GM12878 (cell line): ENCODE results near the gene CHFR. TPM values are rescaled to one million over a fixed set of nuclear protein-coding genes. Genes with fewer than 3 reads are reported as not detected.

ENCODE experiments used
- ATAC-seq: fragments of 200-7000 bp; cut with Tn5 transposase; 3 replicates; pipeline ENCODE4 v1.9.1; 2020; ENCODE audit warnings: mild to moderate bottlenecking, moderate library complexity
- BruUV-seq: library from RNA; stranded (reverse); fragments of 400-500 nt; replicated peaks from 2 replicates; lab custom pipeline; 2021; lab: Mats Ljungman, UMichigan
- CTCF ChIA-PET: fragments of 300-600 bp; sonication (Branson Sonifier 250); formaldehyde crosslinking; extraction: SDS; loops from one replicate; lab custom pipeline; 2021; ENCODE audit warnings: inconsistent platforms; lab: Yijun Ruan, JAX
- POLR2A ChIA-PET: fragments of 350-600 bp; formaldehyde crosslinking; extraction: SDS; loops from one replicate; lab custom pipeline; 2021; ENCODE audit warnings: inconsistent platforms; lab: Charles Lee
- RAD21 ChIA-PET: fragments of 300-600 bp; sonication (Branson Sonifier 250); formaldehyde crosslinking; loops from one replicate; lab custom pipeline; 2023; ENCODE audit warnings: antibody characterized with exemption; ENCODE audit not compliant: unreplicated experiment; lab: Charles Lee
- SMC1A ChIA-PET: fragments of 300-600 bp; sonication (Branson Sonifier 250); formaldehyde crosslinking; loops from one replicate; lab custom pipeline; 2023; ENCODE audit not compliant: unreplicated experiment, uncharacterized antibody; lab: Charles Lee
- DNase-seq: peaks from one replicate; pipeline ENCODE4 v3.0.0-alpha.2; 2011; ENCODE audit warnings: low read depth, low spot score
- FAIRE-seq: peaks from 3 replicates; lab custom pipeline; 2011; peaks lifted over from hg19 to GRCh38; lab: Jason Lieb, UNC
- H2AFZ ChIP-seq: 2 replicates; pipeline ENCODE4 v1.6.0; 2011; ENCODE audit warnings: low read depth, low read length, control low read depth; ENCODE audit not compliant: control insufficient read depth
- H3K27ac ChIP-seq: 2 replicates; pipeline ENCODE4 v1.5.1; 2011; ENCODE audit warnings: control low read depth; ENCODE audit not compliant: control insufficient read depth, insufficient read depth
- H3K27me3 ChIP-seq, 2 experiments: replicated peaks in 1 of 2; 2 replicates each; pipeline versions ENCODE4 v1.6.0 to v1.6.1; 2011; ENCODE audit warnings: low read length in 1 of 2; ENCODE audit not compliant: control insufficient read depth in 2 of 2, insufficient read depth in 2 of 2
- H3K36me3 ChIP-seq, 2 experiments: 2 replicates each; pipeline ENCODE4 v1.5.1; 2011; ENCODE audit warnings: low read length in 1 of 2; ENCODE audit not compliant: control insufficient read depth in 2 of 2, insufficient read depth in 2 of 2
- H3K4me1 ChIP-seq: 2 replicates; pipeline ENCODE4 v1.6.1; 2011; ENCODE audit warnings: mild to moderate bottlenecking, low read length, moderate library complexity, mixed read lengths; ENCODE audit not compliant: control insufficient read depth, insufficient read depth
- H3K4me2 ChIP-seq: 2 replicates; pipeline ENCODE4 v1.6.0; 2011; ENCODE audit warnings: control low read depth; ENCODE audit not compliant: control insufficient read depth, insufficient read depth
- H3K4me3 ChIP-seq: fragments of 200-600 bp; sonication (generic); 2 replicates; pipeline ENCODE4 v1.5.1; 2016
- H3K79me2 ChIP-seq: 2 replicates; pipeline ENCODE4 v1.6.0; 2011; ENCODE audit warnings: low read length; ENCODE audit not compliant: control insufficient read depth, insufficient read depth
- H3K9ac ChIP-seq: 2 replicates; pipeline ENCODE4 v1.8.0; 2011; ENCODE audit warnings: low read length, control low read depth, mixed read lengths; ENCODE audit not compliant: control insufficient read depth, insufficient read depth
- H3K9me3 ChIP-seq: replicated peaks from 3 replicates; pipeline ENCODE4 v1.5.1; 2011; ENCODE audit warnings: mild to moderate bottlenecking, low read length; ENCODE audit not compliant: control insufficient read depth, insufficient read depth
- H4K20me1 ChIP-seq: 2 replicates; pipeline ENCODE4 v1.6.0; 2011; ENCODE audit not compliant: control insufficient read depth, insufficient read depth
- ASH2L ChIP-seq: fragments of 300-600, 200-600 bp; sonication (generic); IDR thresholded peaks from 2 replicates; pipeline ENCODE4 v1.6.1; 2017; ENCODE audit warnings: low read depth, mild to moderate bottlenecking, borderline replicate concordance
- E2F8 ChIP-seq: fragments of 450-650 bp; IDR thresholded peaks from 2 replicates; pipeline ENCODE4 v1.6.1; 2018; ENCODE audit warnings: mild to moderate bottlenecking, low read depth, moderate library complexity; ENCODE audit not compliant: partially characterized antibody
- MLLT1 ChIP-seq: fragments of 450-650 bp; IDR thresholded peaks from 2 replicates; pipeline ENCODE4 v1.6.1; 2016; ENCODE audit warnings: mild to moderate bottlenecking
- TCF12 ChIP-seq: IDR thresholded peaks from 2 replicates; pipeline ENCODE4 v1.6.1; 2011; ENCODE audit warnings: low read depth, mild to moderate bottlenecking, low read length
- ZNF274 ChIP-seq: IDR thresholded peaks from one replicate; pipeline ENCODE4 v1.8.0; 2011; ENCODE audit not compliant: insufficient read length, insufficient read depth
- WGBS: methylation state at CpG from one replicate; pipeline ENCODE4 v1.1.6; 2016; ENCODE audit warnings: low lambda C conversion rate; ENCODE audit not compliant: insufficient replicate concordance, insufficient coverage; ENCODE audit errors: missing lambda C conversion rate; 5-methylcytosine and 5-hydroxymethylcytosine counted together
- in situ Hi-C: fragments of 300-500 bp; cut with MboI; formaldehyde crosslinking; loops from 9 replicates; pipeline ENCODE4 v1.14.3; 2018; ENCODE audit warnings: mixed read lengths
- intact Hi-C: fragments of 100-400 bp; cut with micrococcal nuclease; formaldehyde crosslinking; loops from one replicate; pipeline ENCODE4 v1.14.2; 2022; ENCODE audit not compliant: unreplicated experiment
- polyA plus RNA-seq, 11 experiments: library from polyadenylated mRNA; depleted of rRNA in 4 of 11; unstranded in 6 of 11; stranded (reverse) in 5 of 11; fragments of >200 nt; fragmentation: Nextera tagmentation in 4 of 11; fragmentation: Illumina TruSeq in 1 of 11; extraction: Ambion mirVana in 4 of 11; extraction: Trizol in 1 of 11; gene quantifications; 1 replicate in 1 of 11; 2 replicates in 10 of 11; pipeline versions ENCODE4 v1.2.1 to v1.2.3, GENCODE V29; 2011 to 2016; ENCODE audit warnings: inconsistent platforms in 2 of 11, missing spikeins in 2 of 11, low read depth in 1 of 11
- total RNA-seq, 4 experiments: library from RNA; depleted of rRNA in 3 of 4; stranded (reverse); fragments of >200 nt in 3 of 4; fragmentation: Illumina TruSeq in 1 of 4; extraction: Trizol in 1 of 4; gene quantifications; 2 replicates each; pipeline versions ENCODE4 v1.2.1 to v1.2.3, GENCODE V29; 2013 to 2021

CHFR gene
- total and polyA plus RNA-seq, 10 of the 15 experiments (the other 5 are each of a cell fraction or from before 2014, with no cell fraction given), result 1.1 to 49.4 (median 34.4) TPM

- Histone ChIP-seq H3K79me2 (no peaks in the 10 kb centered on the region), H2AFZ (no peak overlapping the region), H3K4me2 (no peak overlapping the region), H3K4me1 (no peaks in the 10 kb centered on the region), H3K36me3 (peaks cover 1 to 3% of the 10 kb centered on the region in 2 experiments; a peak in 3 of 4 replicates), H3K9me3 (no peaks in the 10 kb centered on the region), H3K27ac (no peak overlapping the region), H3K9ac (no peak overlapping the region), H4K20me1 (no peaks in the 10 kb centered on the region), H3K27me3 (no peaks in the 10 kb centered on the region), H3K4me3 (no peak overlapping the region)
- no peak for DNase-seq
- ChIA-PET RAD21 (no interaction called here), SMC1A (no interaction called here), CTCF (no interaction called here), POLR2A (no interaction called here)
- TF ChIP-seq ASH2L, result no peak
- no peak for TF ChIP-seq TCF12
- TF ChIP-seq MLLT1, result no peak
- no peak for TF ChIP-seq ZNF274
- TF ChIP-seq E2F8, result no peak
- no peak for FAIRE-seq
- no TSS peak for BruUV-seq
- in situ Hi-C loops, result no loop called here
- intact Hi-C loops, result no loop called here
- WGBS, result 74% methylated on average over 5 of the region's 5 CpGs
- no peak for ATAC-seq
These were observed 53.2 kb downstream of the CHFR start for GRCh38 chr12:132834181-132834711.
